Panc1 (cell line): Measurements from ENCODE around the gene KIAA1191. TPM values are rescaled to one million over a fixed set of nuclear protein-coding genes. Genes with fewer than 3 reads are reported as not detected.

Source experiments
- ATAC-seq: fragments of 200-7000 bp; cut with Tn5 transposase; 2 replicates; pipeline ENCODE4 v1.9.1; 2020; ENCODE audit warnings: mild to moderate bottlenecking, moderate library complexity
- BruUV-seq: library from RNA; stranded (reverse); fragments of 400-500 nt; replicated peaks from 2 replicates; lab custom pipeline; 2021; lab: Mats Ljungman, UMichigan
- CTCF ChIA-PET: fragments of 300-600 bp; sonication (Branson Sonifier 250); formaldehyde crosslinking; loops from one replicate; lab custom pipeline; 2022; ENCODE audit warnings: antibody characterized with exemption; lab: Charles Lee
- POLR2A ChIA-PET: fragments of 300-600 bp; sonication (Branson Sonifier 250); formaldehyde crosslinking; loops from one replicate; lab custom pipeline; 2022; ENCODE audit warnings: antibody characterized with exemption; lab: Charles Lee
- DNase-seq: peaks from one replicate; pipeline ENCODE4 v3.0.0-alpha.2; 2010; ENCODE audit warnings: low read depth, low spot score
- H3K27ac ChIP-seq: 2 replicates; pipeline ENCODE4 v1.5.1; 2011; ENCODE audit warnings: mild to moderate bottlenecking, low read length, inconsistent platforms
- H3K27me3 ChIP-seq: fragments of 200-500 bp; sonication (Bioruptor generic); 2 replicates; pipeline ENCODE4 v1.6.0; 2014; ENCODE audit warnings: low read length, inconsistent platforms; ENCODE audit not compliant: control insufficient read depth, insufficient read depth
- H3K36me3 ChIP-seq: fragments of 200-500 bp; sonication (Bioruptor generic); 2 replicates; pipeline ENCODE4 v1.5.1; 2014; ENCODE audit warnings: inconsistent platforms, mild to moderate bottlenecking, low read length, moderate library complexity; ENCODE audit not compliant: control insufficient read depth, insufficient read depth
- H3K4me1 ChIP-seq: 2 replicates; pipeline ENCODE4 v1.5.1; 2011; ENCODE audit warnings: inconsistent platforms, mild to moderate bottlenecking, low read length, moderate library complexity; ENCODE audit not compliant: control insufficient read depth, insufficient read depth
- H3K4me3 ChIP-seq, 2 experiments: 2 replicates each; pipeline ENCODE4 v1.5.1; 2011 to 2012; ENCODE audit warnings: low read depth in 2 of 2, low read length in 2 of 2, mild to moderate bottlenecking in 2 of 2, inconsistent platforms in 1 of 2, moderate library complexity in 1 of 2
- H3K9me3 ChIP-seq: fragments of 200-500 bp; sonication (Bioruptor generic); 2 replicates; pipeline ENCODE4 v1.5.1; 2014; ENCODE audit warnings: low read depth, mild to moderate bottlenecking, inconsistent platforms, low read length, moderate library complexity; ENCODE audit not compliant: control insufficient read depth, insufficient read depth
- CTCF ChIP-seq: fragments of 450-650 bp; IDR thresholded peaks from 2 replicates; pipeline ENCODE4 v1.5.1; 2017; ENCODE audit warnings: mild to moderate bottlenecking
- POLR2AphosphoS5 ChIP-seq: IDR thresholded peaks from 2 replicates; pipeline ENCODE4 v1.6.1; 2012; ENCODE audit warnings: mild to moderate bottlenecking, low read depth, low read length, moderate library complexity
- SIN3A ChIP-seq: IDR thresholded peaks from 2 replicates; pipeline ENCODE4 v1.6.1; 2012; ENCODE audit warnings: low read depth, mild to moderate bottlenecking, low read length, moderate library complexity, borderline replicate concordance; ENCODE audit not compliant: insufficient read depth
- TCF7L2 ChIP-seq: IDR thresholded peaks from 2 replicates; pipeline ENCODE4 v1.6.1; 2011; ENCODE audit warnings: mild to moderate bottlenecking, low read depth, low read length, inconsistent platforms
- in situ Hi-C: cut with HindIII; loops from 2 replicates; pipeline ENCODE4 v1.10.0; 2016; ENCODE audit warnings: low sequenced_read_pairs, low pct_unique_long_range_greater_than_20kb
- intact Hi-C: fragments of 100-400 bp; cut with micrococcal nuclease; formaldehyde crosslinking; loops from one replicate; pipeline ENCODE4 v1.10.0; 2022; ENCODE audit not compliant: unreplicated experiment
- total RNA-seq: library from RNA; stranded (reverse); gene quantifications from one replicate; pipeline ENCODE4 v1.2.1, GENCODE V29; 2021; ENCODE audit not compliant: unreplicated experiment
- TF ChIP-seq, protein P1 (sequence below), 2 experiments: IDR thresholded peaks; 2 replicates each; pipeline ENCODE4 v1.6.1; 2011 to 2012; ENCODE audit warnings: low read depth in 2 of 2, control low read depth in 1 of 2, low read length in 1 of 2, mild to moderate bottlenecking in 1 of 2, moderate library complexity in 1 of 2; ENCODE audit not compliant: insufficient read depth in 1 of 2

KIAA1191 gene
- total RNA-seq, 1 experiment from 2014 or later: 92.3 TPM

GRCh38 chr5:176397736-176398420 lies 36.3 kb upstream of the KIAA1191 start:
- no peak for ATAC-seq
- CTCF ChIA-PET: no interaction called here
- no TSS peak for BruUV-seq

GRCh38 chr5:176396330-176396729 lies 34.8 kb upstream of the KIAA1191 start:
- H3K27ac ChIP-seq: no peak overlapping the region
- DNase-seq (no peak), ATAC-seq (no peak)
- H3K36me3 ChIP-seq: no peaks in the 10 kb centered on the region; the same call in 1 of the 2 replicates
- intact Hi-C loops (no loop called here), in situ Hi-C loops (no loop called here)
- H3K27me3 ChIP-seq: no peaks in the 10 kb centered on the region
- BruUV-seq: no TSS peak
- no peak for TF ChIP-seq POLR2AphosphoS5
- TF ChIP-seq, protein P1, sequence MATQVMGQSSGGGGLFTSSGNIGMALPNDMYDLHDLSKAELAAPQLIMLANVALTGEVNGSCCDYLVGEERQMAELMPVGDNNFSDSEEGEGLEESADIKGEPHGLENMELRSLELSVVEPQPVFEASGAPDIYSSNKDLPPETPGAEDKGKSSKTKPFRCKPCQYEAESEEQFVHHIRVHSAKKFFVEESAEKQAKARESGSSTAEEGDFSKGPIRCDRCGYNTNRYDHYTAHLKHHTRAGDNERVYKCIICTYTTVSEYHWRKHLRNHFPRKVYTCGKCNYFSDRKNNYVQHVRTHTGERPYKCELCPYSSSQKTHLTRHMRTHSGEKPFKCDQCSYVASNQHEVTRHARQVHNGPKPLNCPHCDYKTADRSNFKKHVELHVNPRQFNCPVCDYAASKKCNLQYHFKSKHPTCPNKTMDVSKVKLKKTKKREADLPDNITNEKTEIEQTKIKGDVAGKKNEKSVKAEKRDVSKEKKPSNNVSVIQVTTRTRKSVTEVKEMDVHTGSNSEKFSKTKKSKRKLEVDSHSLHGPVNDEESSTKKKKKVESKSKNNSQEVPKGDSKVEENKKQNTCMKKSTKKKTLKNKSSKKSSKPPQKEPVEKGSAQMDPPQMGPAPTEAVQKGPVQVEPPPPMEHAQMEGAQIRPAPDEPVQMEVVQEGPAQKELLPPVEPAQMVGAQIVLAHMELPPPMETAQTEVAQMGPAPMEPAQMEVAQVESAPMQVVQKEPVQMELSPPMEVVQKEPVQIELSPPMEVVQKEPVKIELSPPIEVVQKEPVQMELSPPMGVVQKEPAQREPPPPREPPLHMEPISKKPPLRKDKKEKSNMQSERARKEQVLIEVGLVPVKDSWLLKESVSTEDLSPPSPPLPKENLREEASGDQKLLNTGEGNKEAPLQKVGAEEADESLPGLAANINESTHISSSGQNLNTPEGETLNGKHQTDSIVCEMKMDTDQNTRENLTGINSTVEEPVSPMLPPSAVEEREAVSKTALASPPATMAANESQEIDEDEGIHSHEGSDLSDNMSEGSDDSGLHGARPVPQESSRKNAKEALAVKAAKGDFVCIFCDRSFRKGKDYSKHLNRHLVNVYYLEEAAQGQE (IDR thresholded peaks at IDR 0.05; ENCODE audit: insufficient read depth in 1 of 2, low read depth in 2 of 2, low read length in 1 of 2): no peak
- no peak for TF ChIP-seq TCF7L2
- TF ChIP-seq SIN3A: no peak
- TF ChIP-seq CTCF: no peak
- CTCF ChIA-PET: no interaction called here
- no peaks in the 10 kb centered on the region for H3K4me1 ChIP-seq
- no peak overlapping the region for H3K4me3 ChIP-seq
- H3K9me3 ChIP-seq: no peaks in the 10 kb centered on the region
- POLR2A ChIA-PET: no interaction called here

More at GRCh38 chr5:176397736-176398420, 36.3 kb upstream of the KIAA1191 start:
- intact Hi-C loops: no loop called here
- Histone ChIP-seq H3K4me3 (no peak overlapping the region), H3K27me3 (no peaks in the 10 kb centered on the region), H3K4me1 (no peaks in the 10 kb centered on the region), H3K9me3 (no peaks in the 10 kb centered on the region), H3K36me3 (no peaks in the 10 kb centered on the region), H3K27ac (no peak overlapping the region)
- no peak for DNase-seq
- TF ChIP-seq TCF7L2 (no peak), CTCF (no peak), SIN3A (no peak), POLR2AphosphoS5 (no peak)
- TF ChIP-seq, protein P1 (IDR thresholded peaks at IDR 0.05; ENCODE audit: insufficient read depth in 1 of 2, low read depth in 2 of 2, low read length in 1 of 2): no peak
- POLR2A ChIA-PET: no interaction called here
- in situ Hi-C loops: no loop called here
